Measurements from ENCODE around the gene GJD2.

- TF ChIP-seq CTCF (conservative IDR thresholded peaks at IDR 0.05 in 1 of 2, IDR thresholded peaks at IDR 0.05 in 1 of 2; ENCODE audit: extremely low read depth in 1 of 2, insufficient read depth in 1 of 2, low read depth in 1 of 2, low read length in 2 of 2) (no peak), EZH2 (IDR thresholded peaks at IDR 0.05; ENCODE audit: borderline replicate concordance, low read length) (no peak)
Measured at GRCh38 chr15:34799149-34800101, 44.6 kb upstream of the GJD2 start.

All from mammary epithelial cell (primary cell).